ENCODE results near the gene CHST10. TPM values are rescaled to one million over a fixed set of nuclear protein-coding genes. Genes with fewer than 3 reads are reported as not detected.

The CHST10 gene
- total RNA-seq, 2 experiments from 2014 or later, result 6.2 to 8.5 TPM

DNA sequence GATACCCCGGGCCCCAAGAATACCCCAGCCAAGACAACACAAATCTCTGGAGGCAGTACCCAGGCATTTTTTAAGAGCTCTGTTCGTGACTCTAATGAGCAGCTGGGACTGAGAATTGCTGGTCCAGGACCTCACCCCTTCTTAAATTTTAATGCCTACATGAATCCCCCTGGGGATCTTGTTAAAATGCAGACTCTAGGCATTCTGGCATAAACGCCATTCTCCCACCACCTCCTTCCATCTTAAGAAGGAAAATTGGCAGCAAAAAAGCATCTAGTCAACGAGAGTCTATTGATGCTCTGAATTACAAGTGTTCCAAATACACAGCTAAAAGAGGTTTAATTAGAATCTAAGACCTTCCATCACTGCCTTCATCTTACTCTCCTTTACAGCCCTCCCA lies 5.0 kb downstream of the CHST10 start:
- Mint-ChIP-seq H3K4me3 (no peak overlapping the region), H3K4me1 (ENCODE audit: low read depth) (peaks cover 16% of the 10 kb centered on the region), H3K9me3 (ENCODE audit: insufficient read depth) (no peaks in the 10 kb centered on the region), H3K36me3 (ENCODE audit: low read depth) (peaks cover 2% of the 10 kb centered on the region), H3K27me3 (ENCODE audit: low read depth) (no peaks in the 10 kb centered on the region), H3K27ac (no peak overlapping the region)
- ChIA-PET POLR2A (no interaction called here), CTCF (interaction anchor here (1.3 kb wide), 2 partner anchors 31 to 149 kb away, joined by 4 read pairs; no protein-coding TSS in a partner anchor)
- DNase-seq (no peak), ATAC-seq (no peak)

DNA sequence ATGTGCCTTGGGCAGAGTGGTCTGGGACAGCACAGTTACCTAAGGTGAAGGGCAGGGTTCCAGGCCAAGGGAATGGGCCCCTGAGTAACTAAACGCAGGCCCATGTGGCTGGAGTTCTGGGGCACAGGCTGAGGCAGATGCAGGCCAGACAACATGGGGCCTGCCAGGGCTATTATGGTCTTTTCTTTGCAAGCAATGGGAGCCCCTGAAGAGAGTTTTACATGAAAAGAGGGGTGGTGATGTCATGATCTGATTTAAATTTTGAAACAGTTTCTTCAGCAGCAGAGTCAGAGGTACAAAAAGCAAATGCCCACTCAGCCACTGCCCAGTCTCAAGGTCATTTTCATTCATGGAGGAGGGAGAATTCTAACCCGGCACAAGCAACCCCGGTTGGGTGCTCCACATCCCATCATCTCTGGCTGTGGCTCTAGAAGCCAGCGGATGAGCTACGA lies 5.6 kb downstream of the CHST10 start:
- Mint-ChIP-seq H3K27me3 (ENCODE audit: low read depth) (no peaks in the 10 kb centered on the region), H3K9me3 (ENCODE audit: insufficient read depth) (no peaks in the 10 kb centered on the region), H3K36me3 (ENCODE audit: low read depth) (peaks cover 2% of the 10 kb centered on the region), H3K4me3 (no peak overlapping the region), H3K27ac (no peak overlapping the region), H3K4me1 (ENCODE audit: low read depth) (peaks cover 13% of the 10 kb centered on the region)
- DNase-seq (no peak), ATAC-seq (no peak)
- ChIA-PET POLR2A (no interaction called here), CTCF (interaction anchor here (1.3 kb wide), 2 partner anchors 31 to 149 kb away, joined by 4 read pairs; no protein-coding TSS in a partner anchor)

DNA sequence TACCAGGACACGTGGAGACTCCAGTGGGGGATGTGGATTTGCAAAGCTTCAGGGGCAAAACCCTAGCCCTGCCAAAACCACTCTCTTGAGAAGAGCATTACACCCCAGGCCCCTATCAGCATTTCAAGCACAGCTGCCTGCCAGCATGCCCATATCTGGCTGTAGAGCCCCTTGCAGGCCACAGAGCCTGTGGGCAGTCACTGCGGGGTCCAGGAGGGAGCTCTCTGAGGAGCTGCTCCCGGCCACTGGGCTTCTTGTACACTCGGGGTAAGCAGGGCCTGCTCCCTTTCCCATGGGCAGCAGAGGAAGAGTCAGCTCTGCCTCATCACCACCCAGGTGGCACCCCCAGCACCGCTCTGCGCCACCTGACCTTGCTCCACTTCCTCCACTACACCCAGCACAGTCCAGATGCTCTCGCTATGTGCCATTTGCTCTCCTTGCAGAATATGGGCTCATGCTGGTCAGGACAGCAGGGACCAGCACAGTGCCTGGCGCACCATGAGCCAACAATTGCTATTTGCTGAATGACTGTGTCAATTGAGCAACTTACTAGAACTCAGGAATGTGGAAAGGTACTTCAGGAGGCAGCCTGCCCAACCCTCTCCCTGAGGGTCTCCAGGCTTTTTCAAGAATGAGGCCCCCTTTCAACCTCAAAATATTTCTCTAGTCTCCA lies 7.4 kb downstream of the CHST10 start:
- Mint-ChIP-seq H3K9me3 (ENCODE audit: insufficient read depth) (no peaks in the 10 kb centered on the region), H3K4me1 (ENCODE audit: low read depth) (no peaks in the 10 kb centered on the region), H3K36me3 (ENCODE audit: low read depth) (peaks cover 2% of the 10 kb centered on the region), H3K4me3 (no peak overlapping the region), H3K27ac (no peak overlapping the region), H3K27me3 (ENCODE audit: low read depth) (no peaks in the 10 kb centered on the region)
- ChIA-PET POLR2A (no interaction called here), CTCF (interaction anchor here (1.1 kb wide), 1 partner anchor 29 kb away, joined by 3 read pairs; no protein-coding TSS in a partner anchor)
- ATAC-seq (no peak), DNase-seq (no peak)

DNA sequence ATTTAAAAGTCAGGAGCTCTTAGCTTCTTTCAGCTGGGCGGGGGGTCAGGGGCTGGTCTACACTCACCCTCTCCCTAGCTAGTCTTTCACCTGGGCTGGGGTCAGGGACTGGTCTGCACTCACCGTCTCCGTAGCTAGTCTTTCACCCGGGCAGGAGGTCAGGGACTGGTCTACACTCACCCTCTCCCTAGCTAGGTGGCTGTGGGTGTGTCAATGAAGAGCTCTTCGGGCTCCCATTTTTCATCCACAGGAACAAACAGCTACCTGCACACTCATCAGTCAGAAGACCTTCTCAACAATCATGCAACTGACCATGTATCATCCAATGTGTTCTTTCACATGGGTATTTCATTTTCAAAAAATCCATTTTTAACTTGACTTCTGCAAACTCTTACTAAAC lies 8.0 kb downstream of the CHST10 start:
- ChIA-PET POLR2A (no interaction called here), CTCF (interaction anchor here (1.1 to 1.5 kb wide), 2 partner anchors 28 to 29 kb away, joined by 3 to 4 read pairs; no protein-coding TSS in a partner anchor)
- no peaks in the 10 kb centered on the region for H3K9me3 Mint-ChIP-seq (ENCODE audit: insufficient read depth)
- H3K27ac Mint-ChIP-seq, result no peak overlapping the region
- no peaks in the 10 kb centered on the region for H3K27me3 Mint-ChIP-seq (ENCODE audit: low read depth)
- no peak for ATAC-seq
- H3K4me1 Mint-ChIP-seq (ENCODE audit: low read depth), result no peaks in the 10 kb centered on the region
- H3K36me3 Mint-ChIP-seq (ENCODE audit: low read depth), result peaks cover 2% of the 10 kb centered on the region
- H3K4me3 Mint-ChIP-seq, result no peak overlapping the region
- DNase-seq, result no peak

DNA sequence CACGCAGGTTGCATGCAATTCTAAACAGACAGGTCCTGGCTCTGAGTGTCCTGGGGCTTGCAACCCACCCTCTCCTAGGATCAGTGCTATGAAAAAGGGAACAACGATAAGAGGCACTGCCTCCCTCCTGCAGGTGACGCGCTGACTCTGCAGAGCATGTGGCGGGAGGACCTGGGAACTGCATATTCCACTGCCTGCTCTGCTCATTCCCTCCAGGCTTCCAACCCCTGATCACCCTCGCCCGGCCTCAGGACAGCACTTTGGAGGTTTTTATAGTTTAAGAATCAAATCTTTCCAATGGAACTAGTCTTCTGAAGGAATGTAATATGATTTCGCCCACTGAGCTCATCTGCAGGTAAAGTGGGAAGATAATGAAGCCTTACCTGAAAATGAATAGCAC lies 8.5 kb downstream of the CHST10 start:
- no peaks in the 10 kb centered on the region for H3K4me1 Mint-ChIP-seq (ENCODE audit: low read depth)
- no peak for ATAC-seq
- no peak for DNase-seq
- ChIA-PET POLR2A (no interaction called here), CTCF (interaction anchor here (1.5 kb wide), 1 partner anchor 28 kb away, joined by 4 read pairs; no protein-coding TSS in a partner anchor)
- H3K27me3 Mint-ChIP-seq (ENCODE audit: low read depth), result no peaks in the 10 kb centered on the region
- peaks cover 2% of the 10 kb centered on the region for H3K36me3 Mint-ChIP-seq (ENCODE audit: low read depth)
- no peak overlapping the region for H3K27ac Mint-ChIP-seq
- no peaks in the 10 kb centered on the region for H3K9me3 Mint-ChIP-seq (ENCODE audit: insufficient read depth)
- H3K4me3 Mint-ChIP-seq, result no peak overlapping the region

DNA sequence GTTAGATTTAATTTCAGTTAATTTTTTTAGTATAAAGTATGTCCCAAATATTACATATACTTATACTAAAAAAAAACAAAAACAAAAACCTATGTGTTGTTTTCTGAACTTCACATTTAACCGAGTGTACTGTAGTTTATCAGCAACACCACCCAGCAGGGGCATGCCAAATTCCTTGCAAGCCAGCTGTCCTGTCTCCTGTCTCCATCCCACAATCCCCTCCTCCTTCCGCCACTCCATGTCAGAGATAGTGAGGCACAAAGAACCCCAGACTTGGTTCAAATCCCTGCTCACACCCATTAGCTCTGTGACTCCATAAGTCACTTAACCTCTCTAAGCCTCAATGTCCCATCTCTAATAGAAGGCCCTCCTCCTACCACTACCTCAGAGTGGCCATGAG lies 9.4 kb downstream of the CHST10 start:
- H3K27ac Mint-ChIP-seq, result no peak overlapping the region
- ATAC-seq (no peak), DNase-seq (no peak)
- H3K36me3 Mint-ChIP-seq (ENCODE audit: low read depth), result no peaks in the 10 kb centered on the region
- no peak overlapping the region for H3K4me3 Mint-ChIP-seq
- no peaks in the 10 kb centered on the region for H3K27me3 Mint-ChIP-seq (ENCODE audit: low read depth)
- no peaks in the 10 kb centered on the region for H3K4me1 Mint-ChIP-seq (ENCODE audit: low read depth)
- H3K9me3 Mint-ChIP-seq (ENCODE audit: insufficient read depth), result no peaks in the 10 kb centered on the region
- ChIA-PET CTCF (interaction anchor here (1.5 kb wide), 1 partner anchor 27 kb away, joined by 4 read pairs; no protein-coding TSS in a partner anchor), POLR2A (no interaction called here)

DNA sequence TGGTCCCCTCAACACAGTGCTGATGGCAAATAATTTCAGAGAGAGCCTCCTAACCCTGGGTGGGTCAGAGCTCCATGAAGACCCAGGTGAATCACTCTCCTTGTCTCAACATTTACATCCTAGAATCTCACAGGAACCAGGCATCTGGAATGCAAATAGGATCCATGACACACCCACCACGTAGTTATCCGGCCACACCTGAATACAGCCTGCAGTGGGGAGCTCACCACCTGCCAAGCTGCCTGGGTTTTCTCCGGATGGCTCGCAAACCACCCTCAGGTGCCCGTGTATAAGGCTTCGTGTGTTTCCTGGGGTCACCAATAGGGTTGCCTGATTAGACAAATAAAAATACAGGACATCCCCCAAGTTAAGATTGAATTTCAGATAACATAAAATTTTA lies 9.9 kb downstream of the CHST10 start:
- POLR2A ChIA-PET, result no interaction called here
- DNase-seq (no peak), ATAC-seq (no peak)
- no peaks in the 10 kb centered on the region for H3K36me3 Mint-ChIP-seq (ENCODE audit: low read depth)
- H3K27ac Mint-ChIP-seq, result no peak overlapping the region
- no peaks in the 10 kb centered on the region for H3K27me3 Mint-ChIP-seq (ENCODE audit: low read depth)
- H3K4me3 Mint-ChIP-seq, result no peak overlapping the region
- no peaks in the 10 kb centered on the region for H3K9me3 Mint-ChIP-seq (ENCODE audit: insufficient read depth)
- no peaks in the 10 kb centered on the region for H3K4me1 Mint-ChIP-seq (ENCODE audit: low read depth)
- CTCF ChIA-PET, result no interaction called here

DNA sequence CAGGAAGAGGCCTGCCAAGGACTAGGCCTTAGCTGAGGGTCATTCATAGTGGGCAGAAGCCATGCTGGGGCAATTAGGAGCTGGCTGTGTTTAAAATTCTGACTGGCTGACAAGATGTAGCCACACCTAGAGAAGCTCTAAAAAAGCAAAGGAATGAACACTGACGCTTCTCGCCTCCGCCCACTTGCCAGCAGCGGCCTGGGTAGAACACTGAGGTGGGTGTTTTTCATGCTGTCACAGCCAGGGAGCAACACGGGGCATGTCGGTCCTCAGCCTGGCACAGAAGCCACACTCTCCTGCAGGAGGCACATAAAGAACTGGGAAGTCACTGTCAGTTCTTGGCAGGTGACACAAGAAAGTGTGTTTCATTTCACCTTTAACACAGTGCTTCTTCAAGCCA lies 10.4 kb downstream of the CHST10 start:
- H3K9me3 Mint-ChIP-seq (ENCODE audit: insufficient read depth), result no peaks in the 10 kb centered on the region
- CTCF ChIA-PET, result no interaction called here
- no peak overlapping the region for H3K27ac Mint-ChIP-seq
- ATAC-seq, result no peak
- H3K4me1 Mint-ChIP-seq (ENCODE audit: low read depth), result no peaks in the 10 kb centered on the region
- no peak overlapping the region for H3K4me3 Mint-ChIP-seq
- no peak for DNase-seq
- H3K27me3 Mint-ChIP-seq (ENCODE audit: low read depth), result no peaks in the 10 kb centered on the region
- no peaks in the 10 kb centered on the region for H3K36me3 Mint-ChIP-seq (ENCODE audit: low read depth)
- POLR2A ChIA-PET, result no interaction called here

DNA sequence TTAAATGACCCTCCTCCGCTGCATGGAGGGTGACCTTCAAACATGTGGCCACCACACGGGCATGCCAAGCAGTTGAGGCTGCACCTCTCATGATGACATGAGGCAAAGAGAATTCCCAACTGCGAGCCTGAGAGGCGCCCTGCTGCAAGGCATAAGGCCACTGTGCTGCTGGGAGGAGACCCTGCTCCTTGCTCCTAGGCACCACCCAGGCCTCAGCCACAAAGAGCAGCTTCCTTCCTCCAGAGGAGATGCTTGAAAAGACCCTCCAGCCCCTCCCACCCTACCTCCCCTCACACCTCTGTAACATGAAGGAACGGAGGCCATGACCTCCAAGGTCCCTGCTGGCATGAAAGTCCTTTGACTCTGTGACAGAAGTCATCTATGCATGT lies 11.4 kb downstream of the CHST10 start:
- ChIA-PET CTCF (no interaction called here), POLR2A (no interaction called here)
- Mint-ChIP-seq H3K4me1 (ENCODE audit: low read depth) (no peaks in the 10 kb centered on the region), H3K27me3 (ENCODE audit: low read depth) (no peaks in the 10 kb centered on the region), H3K4me3 (no peak overlapping the region), H3K36me3 (ENCODE audit: low read depth) (peaks cover 3% of the 10 kb centered on the region), H3K9me3 (ENCODE audit: insufficient read depth) (no peaks in the 10 kb centered on the region), H3K27ac (no peak overlapping the region)
- ATAC-seq (no peak), DNase-seq (no peak)

DNA sequence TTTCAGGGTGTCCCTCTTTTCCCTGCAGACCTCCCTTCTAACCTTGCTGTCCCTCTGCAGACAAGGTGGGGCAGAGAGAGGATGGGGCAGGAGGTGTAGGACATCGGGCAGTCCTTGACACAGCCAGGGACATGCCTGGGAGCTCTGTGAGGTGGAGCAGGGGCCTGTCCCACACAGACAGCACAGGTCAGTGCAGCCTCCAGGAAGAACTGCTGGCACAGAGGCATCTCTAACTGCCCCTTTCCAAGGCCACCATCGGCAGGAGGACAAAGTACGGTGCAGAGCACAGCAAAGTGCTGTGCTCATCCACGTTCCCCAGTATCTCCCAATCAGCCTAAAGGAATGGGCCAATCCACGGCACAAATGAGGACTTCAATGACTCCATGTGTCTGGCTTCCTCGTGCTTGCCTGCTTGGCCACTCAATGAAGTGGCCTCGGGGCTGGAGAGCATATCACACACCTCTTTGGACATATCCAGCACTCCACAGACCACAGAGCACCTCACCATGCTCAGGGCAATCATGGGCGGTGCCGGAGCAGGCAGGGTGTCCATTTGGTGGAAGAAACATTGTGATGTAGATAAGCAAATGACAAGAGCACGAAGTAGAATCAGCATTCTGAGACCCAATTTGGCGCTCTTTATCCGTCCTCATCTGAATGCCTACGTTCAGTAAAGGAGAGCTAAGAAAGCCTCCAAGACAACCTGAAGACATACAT lies 11.9 kb downstream of the CHST10 start:
- ChIA-PET CTCF (no interaction called here), POLR2A (no interaction called here)
- no peaks in the 10 kb centered on the region for H3K27me3 Mint-ChIP-seq (ENCODE audit: low read depth)
- peaks cover 3% of the 10 kb centered on the region for H3K36me3 Mint-ChIP-seq (ENCODE audit: low read depth)
- H3K9me3 Mint-ChIP-seq (ENCODE audit: insufficient read depth), result no peaks in the 10 kb centered on the region
- no peak for ATAC-seq
- DNase-seq, result no peak
- H3K4me3 Mint-ChIP-seq, result no peak overlapping the region
- H3K27ac Mint-ChIP-seq, result no peak overlapping the region
- H3K4me1 Mint-ChIP-seq (ENCODE audit: low read depth), result no peaks in the 10 kb centered on the region

DNA sequence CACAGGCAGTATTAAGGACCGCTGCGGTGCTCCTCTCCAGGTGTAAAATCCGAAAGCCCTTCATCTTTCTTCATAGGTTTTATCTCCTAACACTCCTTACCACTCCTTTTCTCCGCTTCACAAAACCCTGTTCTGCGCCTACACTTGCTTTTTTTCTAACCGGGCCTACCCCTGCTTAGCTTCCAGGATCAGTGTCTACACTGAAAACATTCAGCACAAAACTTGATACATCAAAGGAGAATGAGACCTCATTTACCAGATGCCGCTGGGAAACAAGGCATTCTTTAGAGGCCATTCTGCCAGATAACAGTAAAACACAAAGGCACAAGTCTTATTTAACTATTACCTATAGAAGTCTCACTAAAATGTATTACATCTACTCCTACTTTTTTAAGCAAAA lies 13.1 kb downstream of the CHST10 start:
- Mint-ChIP-seq H3K27ac (no peak overlapping the region), H3K9me3 (ENCODE audit: insufficient read depth) (no peaks in the 10 kb centered on the region), H3K4me3 (no peak overlapping the region), H3K4me1 (ENCODE audit: low read depth) (no peaks in the 10 kb centered on the region), H3K27me3 (ENCODE audit: low read depth) (no peaks in the 10 kb centered on the region), H3K36me3 (ENCODE audit: low read depth) (peaks cover 3% of the 10 kb centered on the region)
- ChIA-PET CTCF (no interaction called here), POLR2A (no interaction called here)
- DNase-seq (no peak), ATAC-seq (no peak)

DNA sequence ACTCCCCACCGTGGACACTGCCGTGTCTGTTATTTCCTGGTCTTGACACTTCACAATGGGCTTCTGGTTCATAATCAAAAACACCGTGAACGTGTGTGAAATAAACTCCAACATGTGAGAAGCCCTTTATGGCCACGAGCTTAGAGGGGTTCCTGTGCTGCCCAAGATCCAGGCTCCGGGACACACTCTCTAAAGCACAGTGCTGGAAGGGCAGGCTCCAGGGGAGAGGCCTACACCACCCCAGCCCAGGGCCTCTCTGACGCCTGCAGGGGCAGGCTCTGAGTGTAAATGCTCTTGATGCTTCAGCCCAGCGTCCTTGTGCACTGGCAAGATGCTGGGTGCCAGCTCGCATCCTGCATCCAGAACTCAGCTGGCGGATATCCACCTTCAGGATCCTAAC lies 13.7 kb downstream of the CHST10 start:
- DNase-seq (no peak), ATAC-seq (no peak)
- ChIA-PET POLR2A (no interaction called here), CTCF (no interaction called here)
- no peaks in the 10 kb centered on the region for H3K9me3 Mint-ChIP-seq (ENCODE audit: insufficient read depth)
- no peak overlapping the region for H3K4me3 Mint-ChIP-seq
- H3K36me3 Mint-ChIP-seq (ENCODE audit: low read depth), result peaks cover 3% of the 10 kb centered on the region
- H3K27me3 Mint-ChIP-seq (ENCODE audit: low read depth), result no peaks in the 10 kb centered on the region
- H3K27ac Mint-ChIP-seq, result no peak overlapping the region
- no peaks in the 10 kb centered on the region for H3K4me1 Mint-ChIP-seq (ENCODE audit: low read depth)
